ENCODE results near the gene AFG1L. TPM values are rescaled to one million over a fixed set of nuclear protein-coding genes. Genes with fewer than 3 reads are reported as not detected.

AFG1L gene
- total and polyA plus RNA-seq, 2 experiments from 2014 or later = 4.1 to 8.7 TPM

- no peak overlapping the region for H3K4me3 ChIP-seq
- no peak overlapping the region for H3K4me2 ChIP-seq
- H3K36me3 Mint-ChIP-seq (ENCODE audit: low read depth) = no peaks in the 10 kb centered on the region
- H2AFZ ChIP-seq = no peak overlapping the region
- no peak overlapping the region for H3K27ac Mint-ChIP-seq
- H3K27me3 Mint-ChIP-seq (ENCODE audit: insufficient read depth, low read depth, poor library complexity) = no peaks in the 10 kb centered on the region
- H3K36me3 ChIP-seq (ENCODE audit: insufficient read depth) = no peaks in the 10 kb centered on the region
- H3K27ac ChIP-seq (ENCODE audit: low read depth) = no peak overlapping the region
- no peak overlapping the region for H3K4me3 Mint-ChIP-seq
- TF ChIP-seq ZNF331 (CRISPR knock-in tag; IDR thresholded peaks at IDR 0.05; ENCODE audit: low read depth) = no peak
- no peak for TF ChIP-seq ZNF114 (CRISPR knock-in tag; IDR thresholded peaks at IDR 0.05)
- no peak for TF ChIP-seq EZH2phosphoT487 (IDR thresholded peaks at IDR 0.05; ENCODE audit: unreplicated experiment)
- no peak for TF ChIP-seq ETS1 (IDR thresholded peaks at IDR 0.05)
- TF ChIP-seq STAT1 (IDR thresholded peaks at IDR 0.05; ENCODE audit: unreplicated experiment) = no peak
- no peak for TF ChIP-seq ZNF462 (CRISPR knock-in tag; IDR thresholded peaks at IDR 0.05)
- TF ChIP-seq POLR2AphosphoS5 (IDR thresholded peaks at IDR 0.05; ENCODE audit: low read depth) = no peak
- TF ChIP-seq NANOG (IDR thresholded peaks at IDR 0.05; ENCODE audit: borderline replicate concordance) = no peak
- no peak for TF ChIP-seq CREB1 (CRISPR knock-in tag; IDR thresholded peaks at IDR 0.05; ENCODE audit: low read depth)
- TF ChIP-seq EZH2 (IDR thresholded peaks at IDR 0.05; ENCODE audit: low read depth, unreplicated experiment) = no peak
- TF ChIP-seq JUNB (IDR thresholded peaks at IDR 0.05; ENCODE audit: unreplicated experiment) = no peak
- TF ChIP-seq CTCF (conservative IDR thresholded peaks at IDR 0.05; ENCODE audit: low read depth in 2 of 2) = no peak
- TF ChIP-seq REST (IDR thresholded peaks at IDR 0.05; ENCODE audit: unreplicated experiment) = no peak
- no peak for DNase-seq (ENCODE audit: low spot score)
- H3K27me3 ChIP-seq (ENCODE audit: insufficient read depth) = no peaks in the 10 kb centered on the region
- H3K9me2 ChIP-seq (ENCODE audit: insufficient read depth) = no peaks in the 10 kb centered on the region; the same call in 1 of the 2 replicates
- no peaks in the 10 kb centered on the region for H3K79me2 ChIP-seq (replicated peaks; ENCODE audit: insufficient read depth)
- no peaks in the 10 kb centered on the region for H3F3A ChIP-seq (replicated peaks; ENCODE audit: low read depth)
- no peaks in the 10 kb centered on the region for H4K20me1 ChIP-seq (replicated peaks; ENCODE audit: insufficient read depth)
- no peaks in the 10 kb centered on the region for H3K4me1 Mint-ChIP-seq
- no peaks in the 10 kb centered on the region for H3K9me3 Mint-ChIP-seq
- no peaks in the 10 kb centered on the region for H3K4me1 ChIP-seq (ENCODE audit: insufficient read depth)
- no peak for ATAC-seq
Observed at GRCh38 chr6:108432792-108433191, 137.9 kb downstream of the AFG1L start.

All from GM23338 (cell line).